WTC11 (cell line): ENCODE results near the gene SFI1.
"Not testable (repeated sequence)": the region's sequence is repeated elsewhere in the genome, so short reads cannot be mapped to it uniquely, and the experiment has no call there.

Experiments used
- CBFB ChIP-seq: sonication (generic); formaldehyde crosslinking; IDR thresholded peaks from 2 replicates; pipeline ENCODE4 v1.8.1; 2022; ENCODE audit warnings: mild to moderate bottlenecking, low read depth, missing genetic modification reagents
- CTCF ChIP-seq: fragments of 200-600 bp; IDR thresholded peaks from 2 replicates; pipeline ENCODE4 v1.8.0; 2022; ENCODE audit warnings: antibody characterized with exemption
- E2F4 ChIP-seq: sonication (generic); formaldehyde crosslinking; IDR thresholded peaks from 2 replicates; pipeline ENCODE4 v1.8.1; 2022; ENCODE audit warnings: low read depth, mild to moderate bottlenecking, moderate library complexity, missing genetic modification reagents, borderline replicate concordance
- KAT7 ChIP-seq: sonication (generic); formaldehyde crosslinking; IDR thresholded peaks from 2 replicates; pipeline ENCODE4 v1.8.1; 2023; ENCODE audit warnings: missing genetic modification reagents, mild to moderate bottlenecking, borderline replicate concordance
- MLX ChIP-seq: sonication (generic); formaldehyde crosslinking; IDR thresholded peaks from 2 replicates; pipeline ENCODE4 v1.8.1; 2023; ENCODE audit warnings: mild to moderate bottlenecking, missing genetic modification reagents, moderate library complexity
- NFATC4 ChIP-seq: fragments of 250-450 bp; sonication (Bioruptor Pico); IDR thresholded peaks from 2 replicates; pipeline ENCODE4 v1.9.0; 2021; ENCODE audit warnings: mild to moderate bottlenecking
- NR1H2 ChIP-seq: sonication (generic); formaldehyde crosslinking; IDR thresholded peaks from 2 replicates; pipeline ENCODE4 v1.9.0; 2021; ENCODE audit warnings: mild to moderate bottlenecking, moderate library complexity, missing genetic modification reagents
- SP1 ChIP-seq: sonication (generic); formaldehyde crosslinking; conservative IDR thresholded peaks from 2 replicates; pipeline ENCODE4 v1.8.1; 2022; ENCODE audit warnings: missing genetic modification reagents
- ZMAT4 ChIP-seq: fragments of 250-450 bp; sonication (Bioruptor Pico); IDR thresholded peaks from 2 replicates; pipeline ENCODE4 v1.9.0; 2021; ENCODE audit warnings: mild to moderate bottlenecking

- TF ChIP-seq CTCF; SP1; E2F4 (CRISPR knock-in tag); NFATC4 (CRISPR knock-in tag); KAT7 (CRISPR knock-in tag); CBFB (CRISPR knock-in tag); NR1H2 (CRISPR knock-in tag); ZMAT4 (CRISPR knock-in tag); MLX (CRISPR knock-in tag): not testable (repeated sequence)
Measured at GRCh38 chr22:31482470-31482869, 13.9 kb upstream of the SFI1 start.
